ENCODE results near the gene ASCL1. TPM values are rescaled to one million over a fixed set of nuclear protein-coding genes. Genes with fewer than 3 reads are reported as not detected.
A peak's percentile ranks its signal among the peaks of the same experiment; 100 is the strongest.

ASCL1 gene
- total and polyA plus RNA-seq, 12 donors = not detected

DNA sequence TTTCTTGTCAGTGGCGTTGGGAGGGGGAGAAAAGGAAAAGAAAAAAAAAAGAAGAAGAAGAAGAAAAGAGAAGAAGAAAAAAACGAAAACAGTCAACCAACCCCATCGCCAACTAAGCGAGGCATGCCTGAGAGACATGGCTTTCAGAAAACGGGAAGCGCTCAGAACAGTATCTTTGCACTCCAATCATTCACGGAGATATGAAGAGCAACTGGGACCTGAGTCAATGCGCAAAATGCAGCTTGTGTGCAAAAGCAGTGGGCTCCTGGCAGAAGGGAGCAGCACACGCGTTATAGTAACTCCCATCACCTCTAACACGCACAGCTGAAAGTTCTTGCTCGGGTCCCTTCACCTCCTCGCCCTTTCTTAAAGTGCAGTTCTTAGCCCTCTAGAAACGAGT, 1.9 kb downstream of the ASCL1 start:
- H3K4me1 ChIP-seq = peaks cover 2 to 25% (median 7%) of the 10 kb centered on the region in 9 donors
- intact Hi-C loops (cut with DNase I) = no loop called here
- H3K36me3 ChIP-seq = no peaks in the 10 kb centered on the region
- H3K4me3 ChIP-seq = no peak overlapping the region
- TF ChIP-seq, protein P1, sequence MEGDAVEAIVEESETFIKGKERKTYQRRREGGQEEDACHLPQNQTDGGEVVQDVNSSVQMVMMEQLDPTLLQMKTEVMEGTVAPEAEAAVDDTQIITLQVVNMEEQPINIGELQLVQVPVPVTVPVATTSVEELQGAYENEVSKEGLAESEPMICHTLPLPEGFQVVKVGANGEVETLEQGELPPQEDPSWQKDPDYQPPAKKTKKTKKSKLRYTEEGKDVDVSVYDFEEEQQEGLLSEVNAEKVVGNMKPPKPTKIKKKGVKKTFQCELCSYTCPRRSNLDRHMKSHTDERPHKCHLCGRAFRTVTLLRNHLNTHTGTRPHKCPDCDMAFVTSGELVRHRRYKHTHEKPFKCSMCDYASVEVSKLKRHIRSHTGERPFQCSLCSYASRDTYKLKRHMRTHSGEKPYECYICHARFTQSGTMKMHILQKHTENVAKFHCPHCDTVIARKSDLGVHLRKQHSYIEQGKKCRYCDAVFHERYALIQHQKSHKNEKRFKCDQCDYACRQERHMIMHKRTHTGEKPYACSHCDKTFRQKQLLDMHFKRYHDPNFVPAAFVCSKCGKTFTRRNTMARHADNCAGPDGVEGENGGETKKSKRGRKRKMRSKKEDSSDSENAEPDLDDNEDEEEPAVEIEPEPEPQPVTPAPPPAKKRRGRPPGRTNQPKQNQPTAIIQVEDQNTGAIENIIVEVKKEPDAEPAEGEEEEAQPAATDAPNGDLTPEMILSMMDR (IDR thresholded peaks at IDR 0.05) = no peak
- ATAC-seq = no peak
- no peak overlapping the region for H3K27ac ChIP-seq
- no peak for DNase-seq
- WGBS, 2 donors = 8 to 9% methylated on average over 14 of the region's 14 CpGs
- peaks cover 0 to 13% (median 0%) of the 10 kb centered on the region in 11 donors for H3K9me3 ChIP-seq
- peaks cover 12 to 100% (median 98%) of the 10 kb centered on the region in 7 donors for H3K27me3 ChIP-seq

DNA sequence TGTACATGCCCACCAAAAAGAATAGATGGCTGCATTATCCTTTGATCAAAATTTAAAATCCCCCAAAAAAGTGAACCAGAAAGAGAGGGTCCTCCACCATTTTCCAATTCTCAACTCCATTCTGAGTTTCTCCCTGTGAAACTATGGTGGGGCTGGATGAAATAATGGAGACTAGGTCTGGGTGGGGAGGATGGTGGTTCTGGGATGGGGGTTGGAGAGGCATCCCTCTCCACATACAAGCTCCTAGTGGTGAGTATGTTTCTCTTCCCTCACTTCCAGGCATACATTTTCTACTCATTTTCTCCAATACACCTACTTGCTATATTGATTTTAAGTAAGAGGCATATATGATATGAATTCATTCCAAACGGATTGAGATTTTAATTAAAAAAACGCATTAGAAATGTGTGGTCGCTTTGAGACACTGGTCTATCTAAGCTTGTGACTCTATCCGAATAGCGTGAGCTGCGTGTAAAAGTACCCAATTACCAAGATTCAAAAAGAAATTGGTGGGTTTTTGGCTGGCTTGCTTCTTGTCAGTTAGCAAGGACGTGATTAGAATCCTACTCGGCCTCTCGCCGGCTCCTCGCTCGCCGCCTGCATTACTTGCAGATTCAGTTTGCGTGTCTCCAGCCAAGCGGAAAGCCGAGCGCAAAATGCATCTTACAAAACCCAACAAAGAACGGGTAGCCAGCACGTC, 3.4 kb downstream of the ASCL1 start:
- Histone ChIP-seq H3K4me3 (no peak overlapping the region), H3K9me3 (peaks cover 0 to 13% (median 0%) of the 10 kb centered on the region in 11 donors), H3K36me3 (no peaks in the 10 kb centered on the region), H3K27me3 (peaks cover 5 to 100% (median 98%) of the 10 kb centered on the region in 7 donors), H3K4me1 (peaks cover 2 to 31% (median 12%) of the 10 kb centered on the region in 9 donors), H3K27ac (no peak overlapping the region)
- DNase-seq = no peak
- TF ChIP-seq, protein P1 (IDR thresholded peaks at IDR 0.05) = no peak
- intact Hi-C loops (cut with DNase I) = no loop called here
- ATAC-seq = no peak
- WGBS, 2 donors = 3 to 6% methylated on average over 19 of the region's 19 CpGs

DNA sequence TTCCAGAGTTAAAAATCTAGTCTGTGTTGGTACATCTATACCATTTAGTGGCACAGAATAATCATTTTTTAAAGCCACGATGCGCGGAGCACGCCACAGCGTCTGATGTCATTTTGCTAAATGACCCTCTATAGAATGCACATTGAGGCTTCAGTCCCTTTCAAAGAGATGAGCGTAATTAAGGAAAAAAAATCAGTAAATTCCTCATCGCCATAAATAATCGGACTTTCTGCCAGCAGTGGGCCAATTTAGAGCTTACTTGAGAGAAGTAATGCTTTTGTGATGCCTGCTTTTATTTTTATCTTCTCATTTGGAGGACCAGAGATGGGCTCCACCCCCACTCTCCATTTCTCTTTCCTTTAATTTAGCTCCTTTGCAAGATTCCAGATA, 4.0 kb downstream of the ASCL1 start:
- TF ChIP-seq, protein P1 (IDR thresholded peaks at IDR 0.05) = no peak
- intact Hi-C loops (cut with DNase I) = no loop called here
- 4 to 8% methylated on average over 8 of the region's 8 CpGs for WGBS, 2 donors

DNA sequence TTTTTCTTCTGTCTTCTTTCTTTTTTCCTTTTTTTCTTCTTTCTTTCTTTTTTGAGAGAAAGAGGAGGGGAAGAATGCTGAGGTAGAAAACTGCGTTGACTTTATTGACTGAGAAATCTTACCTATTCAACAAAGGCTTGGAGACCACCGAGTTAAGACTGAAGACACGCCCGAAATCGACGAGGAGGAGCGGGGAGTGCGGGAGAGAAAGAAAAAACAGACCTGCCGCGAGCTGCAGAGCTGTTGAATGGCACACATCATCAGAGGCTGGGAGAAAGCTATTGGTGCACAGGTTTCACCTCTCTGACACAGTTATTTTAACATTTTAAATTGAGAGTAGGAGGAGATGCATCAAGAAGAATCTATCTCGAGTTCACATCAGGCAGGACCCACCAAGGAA, 5.1 kb downstream of the ASCL1 start:
- H3K4me3 ChIP-seq = no peak overlapping the region

More for the DNA sequence above, 4.0 kb downstream of the ASCL1 start:
- Histone ChIP-seq H3K27ac (no peak overlapping the region), H3K27me3 (peaks cover 0 to 100% (median 98%) of the 10 kb centered on the region in 7 donors), H3K4me1 (peaks cover 2 to 31% (median 12%) of the 10 kb centered on the region in 9 donors), H3K36me3 (no peaks in the 10 kb centered on the region), H3K4me3 (peak overlapping the region in 1 of 10 donors; percentile 0), H3K9me3 (peaks cover 0 to 13% (median 0%) of the 10 kb centered on the region in 11 donors)
- ATAC-seq (no peak), DNase-seq (no peak)

More for the DNA sequence above, 5.1 kb downstream of the ASCL1 start:
- peaks cover 0 to 13% (median 0%) of the 10 kb centered on the region in 11 donors for H3K9me3 ChIP-seq
- no peak overlapping the region for H3K27ac ChIP-seq
- WGBS, 2 donors = 4 to 5% methylated on average over 11 of the region's 11 CpGs
- intact Hi-C loops (cut with DNase I) = no loop called here
- H3K4me1 ChIP-seq = peaks cover 2 to 29% (median 10%) of the 10 kb centered on the region in 9 donors
- TF ChIP-seq, protein P1 (IDR thresholded peaks at IDR 0.05) = no peak
- DNase-seq (no peak), ATAC-seq (no peak)
- H3K36me3 ChIP-seq = no peaks in the 10 kb centered on the region
- H3K27me3 ChIP-seq = peaks cover 0 to 100% (median 97%) of the 10 kb centered on the region in 7 donors
